Stimulated activated effector memory CD8-positive, alpha-beta T cell treated with anti-CD3 and anti-CD28 coated beads, Interleukin-12 subunit alpha, Interleukin-12 subunit beta, amount 100 ng/mL, for 72 hours (primary cell): ENCODE data around the gene STRAP.
"Not testable (repeated sequence)": the region's sequence is repeated elsewhere in the genome, so short reads cannot be mapped to it uniquely, and the experiment has no call there.

Experiments used
- ATAC-seq: fragments of 150-1000 bp; cut with Tn5 transposase; 2 replicates; pipeline ENCODE4 v1.10.0; 2021
- DNase-seq, 2 donors: peaks; one replicate each; pipeline ENCODE4 v3.0.0; 2021 to 2022; ENCODE audit warnings: low spot score in 2 of 2
- H3K27ac Mint-ChIP-seq: one replicate; pipeline ENCODE4 v1.8.0; 2022; ENCODE audit warnings: mild to moderate bottlenecking, mixed read lengths
- H3K36me3 Mint-ChIP-seq: one replicate; pipeline ENCODE4 v1.8.0; 2022; ENCODE audit warnings: mild to moderate bottlenecking, mixed read lengths
- H3K4me1 Mint-ChIP-seq: one replicate; pipeline ENCODE4 v1.8.0; 2022; ENCODE audit warnings: mixed read lengths
- H3K4me3 Mint-ChIP-seq: one replicate; pipeline ENCODE4 v1.8.0; 2022; ENCODE audit warnings: mild to moderate bottlenecking, mixed read lengths
- H3K9me3 Mint-ChIP-seq: one replicate; pipeline ENCODE4 v1.8.0; 2022; ENCODE audit warnings: mixed read lengths

The STRAP gene

DNA sequence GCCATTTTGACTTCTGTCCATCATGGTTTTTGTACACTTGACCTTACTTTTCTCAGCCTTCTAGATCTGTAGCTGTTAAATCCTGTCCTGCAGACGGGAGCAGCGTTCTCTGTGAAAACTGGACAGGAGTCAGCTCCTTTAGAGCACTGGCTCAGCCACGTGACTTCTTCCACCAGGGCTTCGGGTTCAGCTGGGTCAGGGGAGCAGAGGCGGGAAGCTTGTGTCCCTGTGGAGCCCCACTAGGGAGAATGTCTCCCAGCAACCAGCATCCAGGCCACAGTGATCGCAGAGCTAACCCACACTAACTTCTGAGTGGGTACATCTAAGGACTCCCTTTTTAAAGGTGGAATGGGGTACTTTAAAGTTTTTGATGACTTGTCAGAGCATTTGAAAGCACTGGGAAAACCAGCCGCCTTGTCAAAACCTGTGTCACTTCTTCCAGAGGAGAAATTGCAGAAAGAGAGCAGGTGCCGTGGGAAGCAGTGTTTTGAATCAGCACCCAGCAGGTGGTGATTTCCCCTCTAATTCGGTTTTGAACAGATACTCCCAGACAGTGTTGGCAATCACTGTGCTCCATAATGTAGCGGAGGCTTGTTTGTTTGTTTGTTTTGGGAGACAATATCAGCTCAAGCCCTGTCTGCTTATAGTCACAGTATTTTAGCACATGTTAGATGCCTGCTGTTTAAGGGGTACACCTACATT lies 46.8 kb downstream of the STRAP start:
- no peaks in the 10 kb centered on the region for H3K4me1 Mint-ChIP-seq
- no peak for ATAC-seq
- H3K4me3 Mint-ChIP-seq: no peak overlapping the region
- H3K9me3 Mint-ChIP-seq: no peaks in the 10 kb centered on the region
- H3K27ac Mint-ChIP-seq: no peak overlapping the region
- H3K36me3 Mint-ChIP-seq: no peaks in the 10 kb centered on the region
- DNase-seq: no peak

DNA sequence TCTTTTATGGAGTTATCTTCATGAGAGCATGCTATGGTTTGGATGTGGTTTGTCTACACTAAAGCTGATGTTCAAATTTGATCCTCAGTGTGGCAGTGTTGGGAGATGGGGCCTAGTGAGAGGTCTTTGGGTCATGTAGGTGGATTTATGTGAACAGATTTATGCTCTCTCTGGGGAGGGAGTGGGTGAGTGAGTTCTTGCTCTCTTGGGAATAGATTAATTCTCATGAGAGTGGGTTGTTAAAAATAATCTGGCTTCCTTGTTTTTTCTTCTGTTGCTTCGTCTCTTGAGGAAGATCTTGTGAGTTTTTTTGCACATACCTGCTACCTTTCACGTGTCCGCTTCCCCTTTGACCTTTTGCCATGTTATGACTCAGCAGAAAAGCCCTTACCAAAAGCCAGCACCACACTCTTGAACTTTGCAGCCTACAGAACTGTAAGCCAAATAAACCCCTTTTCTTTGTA lies 49.4 kb downstream of the STRAP start:
- ATAC-seq (no peak), DNase-seq (no peak)
- Mint-ChIP-seq H3K4me3 (no peak overlapping the region), H3K36me3 (no peaks in the 10 kb centered on the region), H3K4me1 (peaks cover under 1% of the 10 kb centered on the region), H3K9me3 (no peaks in the 10 kb centered on the region), H3K27ac (no peak overlapping the region)

DNA sequence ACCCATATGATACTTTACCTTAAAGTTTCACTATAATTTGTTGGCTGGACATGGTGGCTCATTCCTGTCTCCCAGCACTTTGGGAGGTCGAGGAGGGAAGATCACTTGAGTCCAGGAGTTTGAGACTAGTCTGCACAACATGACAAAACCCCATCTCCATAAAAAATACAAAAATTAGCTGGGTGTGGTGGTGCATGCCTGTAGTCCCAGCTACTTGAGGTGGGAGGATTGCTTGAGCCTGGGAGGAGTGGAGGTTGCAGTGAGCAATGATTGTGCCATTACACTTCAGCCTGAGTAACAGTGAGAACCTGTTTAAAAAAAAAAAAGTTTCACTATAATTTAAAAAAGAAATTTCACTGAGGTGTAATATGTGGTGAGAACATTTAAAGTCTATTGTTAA lies 50.1 kb downstream of the STRAP start:
- DNase-seq (no peak), ATAC-seq (no peak)
- Mint-ChIP-seq H3K4me1 (peaks cover 5% of the 10 kb centered on the region), H3K36me3 (no peaks in the 10 kb centered on the region), H3K27ac (no peak overlapping the region), H3K4me3 (no peak overlapping the region), H3K9me3 (no peaks in the 10 kb centered on the region)

DNA sequence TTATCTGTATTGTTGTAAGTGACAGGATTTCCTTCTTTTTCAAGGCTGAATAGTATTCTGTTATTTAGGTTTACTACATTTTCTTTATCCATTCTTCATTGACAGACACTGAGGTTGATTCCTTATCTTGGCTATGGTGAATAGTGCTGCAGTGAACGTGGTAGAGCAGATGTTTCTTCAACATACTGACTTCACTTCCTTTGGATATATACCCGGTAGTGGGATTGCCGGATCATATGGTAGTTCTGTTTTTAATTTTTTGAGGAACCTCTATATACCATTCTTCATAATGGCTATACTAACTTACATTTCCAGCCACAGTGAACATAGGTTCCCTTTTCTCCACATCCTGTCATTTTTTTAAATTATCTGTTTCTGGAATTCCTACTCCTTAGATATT lies 50.8 kb downstream of the STRAP start:
- Mint-ChIP-seq H3K4me3 (no peak overlapping the region), H3K4me1 (peaks cover 5% of the 10 kb centered on the region), H3K9me3 (no peaks in the 10 kb centered on the region), H3K27ac (no peak overlapping the region), H3K36me3 (no peaks in the 10 kb centered on the region)
- no peak for DNase-seq
- no peak for ATAC-seq

DNA sequence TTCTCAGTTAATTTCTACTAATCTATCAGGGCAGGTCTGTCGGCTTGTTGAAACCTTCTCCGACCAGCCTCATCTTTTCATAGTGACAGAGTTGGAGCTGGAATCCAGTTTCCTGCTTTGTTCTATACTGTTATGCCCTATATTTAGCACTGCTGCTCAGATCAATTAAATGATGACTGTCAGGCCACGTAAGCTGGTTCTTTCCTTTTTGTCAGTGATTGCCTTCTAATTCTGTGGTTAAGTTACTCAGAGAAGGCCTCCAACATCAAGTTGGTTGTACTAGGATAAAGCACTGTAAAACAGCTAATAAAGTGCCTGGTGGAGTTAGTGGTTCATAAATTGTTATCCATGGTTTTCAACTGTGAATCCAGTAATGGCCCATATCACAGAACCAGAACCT lies 51.6 kb downstream of the STRAP start:
- peaks cover under 1% of the 10 kb centered on the region for H3K9me3 Mint-ChIP-seq
- no peak overlapping the region for H3K27ac Mint-ChIP-seq
- H3K36me3 Mint-ChIP-seq: no peaks in the 10 kb centered on the region
- H3K4me1 Mint-ChIP-seq: peaks cover 5% of the 10 kb centered on the region
- no peak overlapping the region for H3K4me3 Mint-ChIP-seq
- DNase-seq: no peak
- no peak for ATAC-seq

DNA sequence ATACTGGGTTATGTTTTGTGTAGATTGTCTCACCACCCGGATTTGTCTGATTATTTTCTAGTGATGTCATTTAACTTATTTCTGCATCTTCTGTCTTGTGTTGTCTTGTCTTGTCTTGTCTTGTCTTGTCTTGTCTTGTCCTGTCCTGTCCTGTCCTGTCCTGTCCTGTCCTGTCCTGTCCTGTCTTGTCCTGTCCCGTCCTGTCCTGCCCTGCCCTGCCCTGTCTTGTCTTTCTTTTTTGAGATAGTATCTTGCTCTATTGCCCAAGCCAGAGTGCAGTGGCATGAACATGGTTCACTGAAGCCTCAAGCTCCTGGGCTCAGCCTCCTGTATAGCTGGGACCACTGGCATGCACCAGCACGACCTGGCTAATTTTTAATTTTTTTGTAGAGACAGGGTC lies 54.6 kb downstream of the STRAP start:
- peaks cover 5% of the 10 kb centered on the region for H3K4me1 Mint-ChIP-seq
- peaks cover 9% of the 10 kb centered on the region for H3K9me3 Mint-ChIP-seq
- H3K27ac Mint-ChIP-seq: no peak overlapping the region
- H3K4me3 Mint-ChIP-seq: no peak overlapping the region
- ATAC-seq (no peak), DNase-seq (no peak)
- H3K36me3 Mint-ChIP-seq: no peaks in the 10 kb centered on the region

DNA sequence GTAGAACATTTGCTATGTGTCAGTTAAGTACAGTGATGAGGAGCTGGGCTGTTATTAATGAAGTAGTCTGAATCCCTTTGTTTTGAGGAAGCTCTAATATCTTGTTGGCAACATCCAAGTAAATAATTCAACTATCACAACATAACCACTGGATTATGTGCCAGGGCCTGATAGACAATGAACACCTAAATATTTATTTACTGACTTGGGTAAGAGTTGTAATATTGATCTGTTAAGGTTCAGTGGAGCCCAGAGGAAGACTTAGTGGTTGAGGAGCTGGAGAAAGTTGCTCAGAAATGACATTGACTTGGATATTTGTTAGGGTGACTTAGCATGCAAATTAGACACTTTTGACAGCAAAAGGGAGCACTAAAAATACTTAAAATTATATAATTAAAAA lies 55.7 kb downstream of the STRAP start:
- ATAC-seq: no peak
- H3K36me3 Mint-ChIP-seq: no peaks in the 10 kb centered on the region
- H3K4me1 Mint-ChIP-seq: peaks cover 12% of the 10 kb centered on the region
- H3K4me3 Mint-ChIP-seq: no peak overlapping the region
- peaks cover 14% of the 10 kb centered on the region for H3K9me3 Mint-ChIP-seq
- DNase-seq: no peak
- H3K27ac Mint-ChIP-seq: no peak overlapping the region

DNA sequence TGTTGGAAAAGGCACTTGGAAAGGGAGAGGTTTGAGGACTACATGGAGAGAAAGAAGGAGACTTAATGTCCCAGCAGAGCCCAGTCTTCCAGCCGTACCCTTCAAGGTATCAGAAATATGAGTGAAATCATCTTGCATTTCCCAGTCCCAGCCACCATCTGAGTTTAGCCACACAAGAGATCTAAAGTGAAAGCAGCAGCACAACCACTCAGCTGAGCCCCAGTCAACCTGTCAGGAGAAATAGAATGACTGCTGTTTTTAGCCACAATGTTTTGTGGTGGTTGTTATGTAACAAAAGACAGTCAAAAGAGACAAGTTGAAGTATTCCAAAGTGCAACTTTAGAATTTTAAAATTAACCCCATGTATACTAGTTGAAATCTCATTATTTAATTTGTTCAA lies 56.9 kb downstream of the STRAP start:
- H3K4me1 Mint-ChIP-seq: peaks cover 12% of the 10 kb centered on the region
- no peak overlapping the region for H3K27ac Mint-ChIP-seq
- H3K9me3 Mint-ChIP-seq: peaks cover 14% of the 10 kb centered on the region
- DNase-seq (no peak), ATAC-seq (no peak)
- H3K4me3 Mint-ChIP-seq: no peak overlapping the region
- H3K36me3 Mint-ChIP-seq: no peaks in the 10 kb centered on the region

DNA sequence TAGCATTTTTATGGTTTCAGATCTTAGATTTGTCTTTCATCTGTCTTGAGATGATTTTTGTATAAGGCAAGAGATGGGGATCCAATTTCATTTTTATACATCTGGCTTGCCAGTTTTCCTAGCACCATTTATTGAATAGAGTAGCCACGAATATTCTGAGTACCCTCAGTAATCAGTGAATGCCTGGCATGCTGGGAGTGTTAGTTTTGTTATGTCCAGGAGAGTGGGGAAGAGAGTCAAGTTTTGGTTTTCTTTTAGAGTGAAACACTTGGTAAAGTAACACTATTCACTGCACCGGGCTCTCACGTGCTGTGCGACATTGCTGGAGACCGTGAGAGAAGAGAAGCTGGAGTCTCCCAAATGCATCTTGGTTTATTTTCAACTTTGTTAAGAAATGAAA lies 60.3 kb downstream of the STRAP start:
- peaks cover 14% of the 10 kb centered on the region for H3K4me1 Mint-ChIP-seq
- no peak overlapping the region for H3K4me3 Mint-ChIP-seq
- no peak for DNase-seq
- no peak for ATAC-seq
- peaks cover 18% of the 10 kb centered on the region for H3K9me3 Mint-ChIP-seq
- no peak overlapping the region for H3K27ac Mint-ChIP-seq
- no peaks in the 10 kb centered on the region for H3K36me3 Mint-ChIP-seq

DNA sequence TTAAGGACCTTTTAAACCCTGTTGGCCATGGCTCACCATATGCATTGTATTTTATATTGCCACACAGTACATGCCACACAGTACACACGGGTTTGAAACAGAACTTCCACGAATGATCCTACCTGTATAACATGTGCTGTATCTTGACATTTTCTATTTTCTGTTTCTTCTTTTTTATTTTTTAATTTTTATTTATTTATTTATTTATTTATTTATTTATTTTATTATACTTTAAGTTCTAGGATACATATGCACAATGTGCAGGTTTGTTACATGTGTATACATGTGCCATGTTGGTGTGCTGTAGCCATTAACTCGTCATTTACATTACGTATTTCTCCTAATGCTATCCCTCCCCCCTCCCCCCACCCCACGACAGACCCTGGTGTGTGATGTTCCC lies 61.3 kb downstream of the STRAP start:
- not testable (repeated sequence) for DNase-seq, H3K36me3 Mint-ChIP-seq, ATAC-seq, H3K27ac Mint-ChIP-seq, H3K4me3 Mint-ChIP-seq
- peaks cover 21% of the 10 kb centered on the region for H3K9me3 Mint-ChIP-seq
- peaks cover 19% of the 10 kb centered on the region for H3K4me1 Mint-ChIP-seq

DNA sequence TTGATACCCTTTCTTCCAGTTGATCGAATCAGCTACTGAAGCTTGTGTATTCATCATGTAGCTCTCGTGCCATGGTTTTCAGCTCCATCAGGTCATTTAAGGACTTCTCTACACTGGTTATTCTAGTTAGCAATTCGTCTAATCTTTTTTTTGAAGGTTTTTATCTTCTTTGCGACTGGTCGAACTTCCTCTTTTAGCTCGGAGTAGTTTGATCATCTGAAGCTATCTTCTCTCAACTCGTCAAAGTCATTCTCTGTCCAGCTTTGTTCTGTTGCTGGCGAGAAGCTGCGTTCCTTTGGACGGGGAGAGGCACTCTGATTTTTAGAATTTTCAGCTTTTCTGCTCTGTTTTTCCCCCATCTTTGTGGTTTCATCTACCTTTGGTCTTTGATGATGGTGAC lies 66.3 kb downstream of the STRAP start:
- H3K4me1 Mint-ChIP-seq: peaks cover 17% of the 10 kb centered on the region
- H3K36me3 Mint-ChIP-seq, H3K4me3 Mint-ChIP-seq, H3K9me3 Mint-ChIP-seq, H3K27ac Mint-ChIP-seq, ATAC-seq, DNase-seq: not testable (repeated sequence)
